HG03095 (cell line): Measurements from ENCODE around the gene ADCY2.
"Not testable (repeated sequence)": the region's sequence is repeated elsewhere in the genome, so short reads cannot be mapped to it uniquely, and the experiment has no call there.

Experiments
- ATAC-seq: cut with Tn5 transposase; IDR thresholded peaks from one replicate; pipeline ENCODE4 v1.9.1; 2021; ENCODE audit warnings: moderate library complexity; ENCODE audit not compliant: unreplicated experiment

ADCY2 gene

DNA sequence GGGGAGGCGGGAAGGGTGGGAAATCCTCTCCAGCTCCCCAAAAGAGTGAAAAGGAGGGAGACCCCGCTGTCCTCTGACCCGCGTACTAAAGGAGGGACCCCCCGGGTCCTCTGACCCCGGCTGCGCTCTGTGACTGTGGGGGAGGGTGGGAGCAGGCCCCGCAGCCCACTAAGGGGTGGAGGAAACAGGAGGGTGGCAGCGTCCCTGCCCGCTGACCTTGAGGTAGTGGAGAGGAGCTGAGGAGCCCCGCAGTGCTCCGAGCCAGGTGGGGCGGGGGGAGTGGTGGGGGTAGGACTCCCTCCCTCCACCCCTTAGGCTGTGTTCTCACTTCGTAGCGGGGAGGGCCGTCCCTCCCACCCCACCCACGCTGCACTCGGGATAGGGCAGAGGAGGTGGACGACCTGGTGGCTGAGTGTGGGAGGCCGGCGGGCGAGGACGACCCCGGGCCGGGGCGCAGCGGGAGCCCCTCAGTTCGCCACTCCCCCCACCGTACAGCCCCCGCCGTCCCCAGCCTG, 449 bp upstream of the ADCY2 start:
- ATAC-seq = no peak

DNA sequence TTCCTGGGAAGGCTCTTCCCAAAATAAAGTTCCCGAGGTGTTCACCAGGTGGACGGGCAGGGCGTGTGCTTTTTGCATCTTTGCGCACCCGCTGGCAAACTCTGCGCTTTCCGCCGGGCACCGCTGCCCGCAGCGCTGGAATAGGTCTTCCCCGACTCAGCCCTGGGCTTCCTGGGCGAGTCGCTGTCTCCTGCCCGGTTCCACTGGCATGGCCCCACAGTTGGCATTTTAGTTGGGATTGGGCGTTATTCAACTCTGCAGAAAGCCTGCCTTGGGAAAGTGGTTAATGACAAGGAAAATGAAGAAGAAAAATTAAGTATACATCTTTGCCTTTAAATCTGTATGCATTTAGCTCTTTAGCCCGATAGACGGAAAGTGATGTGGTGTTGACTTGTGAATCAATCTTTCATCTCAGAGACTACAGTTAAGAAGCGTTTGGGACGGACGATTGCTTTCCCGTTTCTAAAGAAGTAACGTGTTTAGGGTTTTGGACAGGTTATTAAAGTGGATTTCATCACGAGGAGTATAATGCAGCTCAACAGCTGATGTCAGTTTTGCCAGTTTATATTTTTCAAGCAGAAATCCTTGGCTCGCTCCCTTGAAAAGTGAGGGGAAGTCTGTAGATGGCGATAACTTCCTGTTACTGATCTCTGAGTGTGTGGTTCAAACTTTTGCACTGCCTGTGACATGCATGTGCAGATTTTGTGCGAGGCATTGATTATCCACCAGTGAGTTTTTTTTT, 946 bp downstream of the ADCY2 start:
- ATAC-seq = no peak

DNA sequence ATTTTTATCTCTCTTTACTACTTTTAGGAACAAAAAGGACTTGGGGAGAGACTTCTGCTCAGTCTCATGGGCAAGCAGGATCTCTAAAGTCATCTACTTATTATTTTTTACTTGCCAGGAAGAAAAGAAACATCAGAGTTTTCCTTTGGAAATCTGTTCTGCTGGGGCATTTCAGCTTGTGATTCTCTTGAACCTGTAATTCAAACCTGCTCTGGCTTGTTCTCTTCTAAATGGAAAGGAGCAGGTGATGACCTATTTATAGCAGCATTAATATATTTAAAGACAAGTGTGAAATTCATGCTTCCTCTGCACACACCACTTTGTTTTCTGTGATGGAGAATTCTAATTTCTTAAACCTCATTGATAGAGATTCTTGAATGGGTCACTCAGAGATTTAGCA, 2.0 kb downstream of the ADCY2 start:
- no peak for ATAC-seq

DNA sequence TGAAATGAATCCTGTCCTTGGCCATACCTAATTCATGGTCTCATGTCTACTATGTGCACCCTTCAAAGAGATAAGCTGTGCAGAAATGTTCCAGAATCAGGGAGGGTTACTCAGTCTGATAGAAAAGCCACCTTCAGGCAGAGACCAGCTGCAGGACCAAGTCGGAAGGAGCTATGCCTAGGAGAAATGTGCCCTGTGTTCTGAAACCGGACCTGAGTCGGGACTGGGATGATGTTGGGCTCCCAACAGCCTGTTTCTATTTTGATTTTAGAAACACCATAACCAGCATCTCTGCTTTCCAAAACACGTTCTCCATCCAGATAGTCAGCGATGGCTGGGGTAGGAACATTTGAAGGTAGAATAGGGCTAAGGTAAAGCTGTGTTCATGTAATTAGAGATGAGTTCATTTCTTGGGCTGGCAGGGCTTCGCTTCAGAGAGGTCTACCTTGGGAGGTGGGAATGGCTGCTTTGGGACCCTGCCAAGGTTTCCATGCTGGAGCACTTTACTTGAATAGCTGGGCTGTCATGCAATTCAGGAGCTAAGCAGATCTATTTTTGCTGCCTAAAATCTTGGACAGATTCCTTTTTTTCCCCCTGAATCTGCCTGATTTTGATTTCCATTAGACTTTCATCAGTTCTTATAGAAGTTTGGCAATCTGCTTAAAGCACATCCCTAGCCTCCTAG, 2.8 kb downstream of the ADCY2 start:
- no peak for ATAC-seq

DNA sequence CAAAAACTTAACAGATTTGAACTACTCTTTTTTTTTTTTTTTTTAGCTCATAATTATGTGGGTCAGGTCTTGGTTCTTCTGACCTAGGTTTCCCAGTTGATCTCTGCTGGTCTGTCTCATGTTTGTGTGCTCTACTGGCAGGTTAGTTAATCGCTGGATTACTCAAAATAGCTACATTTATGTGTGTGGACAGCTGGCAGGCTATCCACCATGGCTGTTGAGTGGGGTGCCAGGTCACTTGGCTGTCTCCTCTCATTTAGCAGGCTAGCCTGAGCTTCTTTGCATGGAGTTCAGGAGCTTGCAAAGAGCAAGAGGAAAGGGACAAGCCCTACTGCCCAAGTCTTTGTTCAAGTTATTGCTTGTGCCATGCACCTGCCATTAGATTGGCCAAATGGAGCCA, 9.3 kb downstream of the ADCY2 start:
- no peak for ATAC-seq

DNA sequence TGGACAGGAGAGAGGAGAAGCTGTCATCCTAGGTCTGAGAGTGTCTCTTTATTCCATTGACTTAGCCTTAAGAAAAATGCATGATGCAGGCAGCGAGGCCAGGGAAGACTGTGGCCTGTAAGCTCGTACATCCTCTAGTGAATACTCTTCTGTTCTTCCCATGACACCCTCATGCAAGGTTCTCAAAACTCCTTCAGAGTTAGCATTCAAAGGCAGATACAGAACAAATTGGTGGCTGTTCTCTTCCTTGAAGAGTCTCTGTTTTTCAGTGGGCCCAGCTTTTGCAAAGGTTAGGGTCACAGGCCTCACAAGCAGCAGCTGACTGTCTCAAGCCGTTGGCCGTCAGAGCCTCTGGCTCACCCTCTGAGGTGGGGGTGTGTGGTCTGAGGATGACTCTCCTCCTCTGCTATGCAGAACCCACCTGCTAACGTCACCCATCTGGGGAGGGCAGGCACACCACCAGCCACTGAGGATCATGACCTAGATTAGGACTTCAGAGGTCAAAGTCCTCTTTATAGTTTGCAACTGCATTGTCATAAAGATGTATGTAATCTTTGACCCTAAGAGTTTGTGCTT, 15.1 kb downstream of the ADCY2 start:
- ATAC-seq = no peak

DNA sequence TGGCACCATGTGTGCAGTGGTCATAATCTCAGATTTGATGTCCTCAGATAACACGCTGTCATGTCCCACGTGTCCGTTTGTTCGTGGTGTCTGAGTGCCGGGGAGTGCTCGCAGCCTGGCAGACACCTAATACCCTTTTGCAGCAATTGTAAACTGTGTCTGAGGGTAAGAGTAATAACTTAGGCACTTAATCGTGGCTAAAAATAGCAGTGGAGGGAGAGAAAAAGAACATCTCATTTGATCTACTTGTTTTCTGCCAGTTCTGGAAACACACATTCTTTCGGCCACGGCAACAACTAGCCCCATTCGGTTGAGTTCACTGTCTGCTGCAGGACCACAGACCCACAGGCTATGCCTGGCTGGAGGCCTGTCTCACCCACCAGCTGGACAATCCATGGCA, 16.5 kb downstream of the ADCY2 start:
- no peak for ATAC-seq

DNA sequence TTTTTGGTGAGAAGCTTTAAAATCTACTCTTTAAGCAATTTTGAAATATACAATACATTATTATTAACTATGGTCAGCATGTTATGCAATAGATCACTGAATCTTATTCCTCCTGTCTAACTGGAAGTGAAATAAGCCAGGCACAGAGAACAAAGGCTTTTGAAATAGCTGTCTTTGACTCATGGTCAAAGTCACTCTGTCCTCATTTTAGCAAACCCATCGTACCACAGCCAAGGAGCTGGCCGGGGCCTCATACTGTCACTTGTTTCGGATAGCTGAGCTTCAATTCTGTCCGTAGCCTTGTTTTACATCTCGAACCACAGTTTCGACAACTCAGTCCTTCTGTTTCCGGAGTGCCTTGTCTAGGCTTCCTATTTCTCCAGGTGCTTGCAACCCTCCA, 19.2 kb downstream of the ADCY2 start:
- no peak for ATAC-seq

DNA sequence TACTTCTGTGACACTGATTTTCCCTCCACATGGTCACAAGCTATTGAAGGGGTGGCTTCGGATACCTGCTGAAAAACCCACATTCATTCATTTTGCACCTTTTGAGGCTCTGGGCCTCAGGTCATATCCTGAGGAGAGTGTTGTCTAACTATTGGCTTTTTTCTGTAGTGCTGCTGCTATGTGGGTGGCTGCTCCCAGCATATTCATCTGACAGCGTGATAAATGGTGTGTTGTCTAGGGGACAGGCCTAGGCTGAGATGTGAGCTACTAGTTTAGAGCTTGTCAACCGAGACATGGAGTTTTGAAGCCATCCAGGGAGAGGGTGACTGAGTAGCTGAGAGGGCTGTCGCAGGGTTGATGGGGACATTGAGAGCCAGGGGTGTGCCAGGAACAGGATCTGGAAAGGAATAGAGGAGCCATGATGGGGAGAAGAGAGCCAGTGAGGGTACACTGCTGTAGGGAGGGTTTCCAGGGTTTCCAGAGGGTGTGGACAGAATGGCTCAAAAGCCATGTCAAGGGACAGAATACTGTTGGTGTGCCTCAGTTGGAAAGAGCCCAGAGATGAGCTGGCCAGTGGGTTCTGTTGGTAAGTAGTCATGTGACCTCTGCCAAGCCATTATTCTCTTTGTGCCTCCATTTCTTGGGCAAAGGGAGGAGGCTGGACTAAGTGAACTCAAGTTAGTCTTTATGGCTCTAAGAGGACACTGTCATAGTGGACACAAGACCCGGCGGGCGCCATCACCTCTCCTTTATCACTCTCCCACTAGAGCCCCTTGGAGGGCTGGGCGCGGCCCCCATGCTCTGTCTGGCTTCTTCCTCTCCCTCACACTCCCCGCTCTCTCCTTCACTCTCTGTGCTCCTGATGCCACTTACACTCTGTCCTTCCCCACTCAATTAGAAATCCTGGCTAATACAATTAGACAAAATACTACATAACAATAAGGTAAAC, 19.9 kb downstream of the ADCY2 start:
- ATAC-seq = no peak

DNA sequence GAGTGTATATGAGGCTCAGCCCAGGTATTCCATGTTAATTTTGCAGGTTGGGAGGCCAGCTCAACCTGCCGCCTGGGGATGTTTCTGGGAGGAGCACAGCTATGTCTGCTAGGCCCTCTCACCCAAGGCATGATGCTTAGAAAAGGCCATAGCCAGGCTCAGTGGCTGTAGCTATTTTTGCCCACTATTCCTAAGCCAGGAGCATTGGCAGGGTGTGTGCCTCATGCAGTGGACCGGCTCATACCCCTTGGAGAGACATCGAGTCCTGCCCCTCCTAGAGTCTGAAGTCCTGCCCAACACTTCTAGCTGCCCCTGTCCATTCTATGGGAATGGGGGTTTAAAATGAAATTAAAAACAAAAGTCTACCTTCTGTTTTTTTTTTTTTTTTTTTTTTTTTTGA, 22.3 kb downstream of the ADCY2 start:
- ATAC-seq = no peak

DNA sequence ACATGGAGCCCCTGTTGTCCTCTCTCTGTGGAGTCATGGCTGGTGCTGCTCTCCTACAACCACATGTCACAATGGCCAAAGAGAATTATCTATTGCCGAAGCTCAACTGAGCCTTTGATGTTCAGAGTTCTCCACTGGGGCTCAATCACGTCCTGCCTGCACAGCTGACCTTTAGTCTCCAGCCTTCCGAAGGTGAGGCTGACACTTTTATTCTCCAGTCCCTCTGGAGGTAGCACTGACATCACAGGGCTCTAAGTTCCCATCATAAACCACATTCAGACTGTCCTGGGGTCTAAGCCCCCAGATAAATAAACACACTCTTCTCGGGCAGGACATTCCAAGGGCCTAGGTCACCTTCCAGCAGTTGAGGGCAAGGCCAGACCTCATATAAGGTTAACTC, 23.4 kb downstream of the ADCY2 start:
- ATAC-seq = no peak

DNA sequence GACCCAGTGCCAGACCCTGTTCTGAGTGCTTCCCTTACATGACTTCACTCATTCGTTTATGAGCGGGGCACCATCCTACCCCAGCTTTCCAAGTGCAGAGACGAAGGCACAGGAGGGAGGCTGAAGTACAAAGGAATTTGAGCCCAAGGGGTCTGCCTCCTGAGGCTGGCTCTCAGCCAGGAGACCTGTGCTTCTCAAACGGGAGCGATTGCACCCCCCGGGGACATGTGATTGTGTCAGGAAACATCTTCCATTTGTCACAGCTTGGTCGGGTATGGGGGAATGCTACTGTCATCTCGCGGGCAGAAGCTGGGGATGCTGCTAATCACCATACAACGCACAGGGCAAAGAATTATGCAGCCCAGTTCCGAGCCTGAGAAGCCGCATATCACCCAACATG, 23.9 kb downstream of the ADCY2 start:
- no peak for ATAC-seq

DNA sequence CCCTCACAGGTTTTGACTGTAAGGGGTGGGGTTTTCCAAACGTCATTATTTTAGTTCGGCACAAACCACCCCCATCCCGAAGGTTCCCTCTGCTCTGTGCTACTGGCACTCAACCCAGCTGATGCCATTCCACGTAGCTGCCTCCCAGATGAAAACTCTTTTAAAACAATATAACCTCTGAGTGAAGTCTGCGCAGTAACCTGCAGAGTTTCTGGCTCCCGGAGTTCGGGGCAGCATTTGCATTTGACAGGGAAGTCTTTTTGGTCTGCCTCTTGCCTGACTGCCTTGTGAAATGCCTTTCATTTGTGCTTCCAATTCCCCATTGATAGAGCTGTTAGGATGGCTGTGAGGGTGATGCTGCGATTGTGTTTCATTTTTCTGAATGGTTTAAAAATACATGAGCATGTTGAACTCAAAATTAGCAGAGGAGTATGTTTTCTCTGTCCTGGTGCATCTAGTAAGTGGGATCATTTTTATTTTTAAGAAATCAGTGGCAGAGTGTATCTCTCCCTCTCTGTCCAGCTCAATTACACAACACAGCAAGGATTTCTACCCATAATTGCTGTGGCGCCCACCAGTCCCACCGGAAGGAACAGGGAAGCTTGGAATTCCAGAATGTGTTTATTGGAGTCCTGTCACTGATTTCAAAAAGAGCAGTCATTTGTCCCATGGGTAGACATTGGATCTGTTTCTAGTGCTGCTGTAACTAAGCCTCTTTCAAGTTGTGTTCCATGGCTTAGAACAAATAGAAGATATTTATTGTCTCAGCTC, 24.8 kb downstream of the ADCY2 start:
- no peak for ATAC-seq

DNA sequence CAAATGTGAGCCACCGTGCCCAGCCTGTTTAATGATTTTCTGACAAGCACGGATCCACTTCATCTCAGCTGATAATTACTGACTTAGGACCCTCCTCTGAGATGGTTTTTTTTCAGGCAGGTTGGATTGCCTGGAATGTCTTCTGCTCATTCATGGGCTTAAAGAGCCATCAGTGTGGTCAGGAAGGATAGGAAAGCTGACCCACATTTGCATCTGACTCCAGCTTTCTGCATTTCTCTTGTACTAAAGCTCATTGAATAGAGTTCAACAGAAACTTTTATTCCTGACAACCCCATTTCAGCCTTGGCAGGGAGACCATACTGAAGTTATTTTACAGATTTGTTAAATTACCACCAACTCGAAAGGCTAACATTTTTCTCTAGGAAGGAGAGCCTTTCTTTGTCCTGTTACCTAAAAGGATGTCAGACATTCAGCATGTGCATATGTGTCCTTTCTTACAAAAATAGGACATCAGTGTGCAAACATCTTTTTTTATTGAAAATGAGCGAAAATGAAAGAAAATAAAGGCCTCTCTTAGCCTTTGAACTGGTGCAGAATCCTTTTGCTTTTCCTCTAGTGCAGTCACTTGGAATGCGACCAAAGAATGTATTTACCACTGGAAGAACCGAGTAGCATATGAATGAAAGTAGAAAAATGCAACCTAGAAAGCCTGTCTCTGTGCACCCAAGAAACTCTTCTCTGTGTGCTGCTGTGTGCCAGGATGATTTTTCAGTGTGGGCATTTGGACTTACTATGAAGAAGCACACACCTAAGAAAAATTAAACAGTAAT, 26.6 kb downstream of the ADCY2 start:
- no peak for ATAC-seq

DNA sequence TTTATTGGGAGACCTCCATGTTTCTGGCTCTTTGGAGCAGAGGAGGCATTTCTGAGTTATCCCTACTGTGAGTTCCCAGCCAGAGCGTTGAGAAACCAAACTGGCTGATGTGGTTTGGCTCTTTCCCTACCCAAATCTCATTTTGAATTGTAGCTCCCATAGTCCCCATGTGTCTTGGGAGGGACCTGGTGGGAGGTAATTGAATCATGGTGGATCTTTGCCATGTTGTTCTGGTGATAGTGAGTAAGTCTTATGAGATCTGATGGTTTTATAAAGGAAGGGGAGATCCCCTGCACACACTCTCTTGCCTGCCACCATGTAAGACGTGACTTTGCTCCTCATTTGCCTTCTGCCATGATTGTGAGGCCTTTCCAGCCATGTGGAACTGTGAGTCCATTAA, 27.3 kb downstream of the ADCY2 start:
- not testable (repeated sequence) for ATAC-seq

DNA sequence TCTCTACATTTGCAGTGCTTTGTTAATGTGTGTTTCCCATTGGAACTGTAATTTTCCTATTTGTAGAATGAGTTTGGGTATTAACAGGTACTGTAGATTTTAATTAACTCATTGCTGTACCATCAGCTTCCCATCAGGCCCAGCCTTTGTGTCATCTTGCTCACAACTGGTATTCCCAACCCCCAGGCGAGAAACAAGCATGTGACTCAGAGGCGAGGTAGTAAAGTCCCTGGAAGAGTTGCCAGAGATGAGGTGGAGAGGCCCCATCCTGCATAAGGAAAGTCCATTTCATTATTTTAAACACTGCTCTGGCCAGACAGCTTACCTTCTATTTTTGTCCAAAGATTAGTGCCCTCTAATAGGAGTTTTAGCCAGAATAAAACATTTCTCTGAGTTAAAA, 29.9 kb downstream of the ADCY2 start:
- no peak for ATAC-seq

DNA sequence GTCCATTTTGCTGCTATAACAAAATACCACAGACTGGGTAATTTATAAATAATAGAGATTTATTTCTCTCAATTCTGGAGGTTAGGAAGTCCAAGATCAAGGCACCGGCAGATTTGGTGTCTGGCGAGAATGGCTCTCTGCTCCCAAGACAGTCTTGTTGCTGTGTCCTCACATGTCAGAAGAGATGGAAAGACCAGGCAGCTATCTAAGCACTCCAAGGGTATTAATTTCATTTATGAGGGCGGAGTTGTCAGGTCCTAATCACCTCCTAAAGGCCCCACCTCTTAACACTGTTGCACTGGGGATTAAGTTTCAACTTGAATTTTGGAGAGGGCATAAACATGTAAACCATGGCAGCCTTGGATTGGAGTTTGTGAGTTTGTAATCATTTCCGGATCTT, 30.3 kb downstream of the ADCY2 start:
- no peak for ATAC-seq

DNA sequence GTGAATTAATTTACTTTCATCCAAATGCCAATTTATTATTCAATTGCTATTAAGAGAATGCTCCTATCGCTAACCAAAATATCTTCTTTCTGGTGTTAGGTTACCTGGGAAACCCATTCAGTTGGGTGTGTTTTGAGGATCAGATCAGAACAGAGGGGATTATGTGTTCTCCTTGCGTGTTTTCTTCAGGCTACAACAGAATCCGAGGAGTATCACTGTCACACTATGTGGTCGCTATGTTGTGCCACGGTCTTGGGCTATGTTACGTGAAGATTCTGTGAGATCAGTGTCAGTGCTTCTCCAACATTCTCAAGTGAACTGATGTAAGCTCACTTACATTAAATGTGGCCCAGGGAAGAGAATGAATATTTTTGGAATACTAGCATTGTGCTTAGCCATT, 39.0 kb downstream of the ADCY2 start:
- no peak for ATAC-seq

DNA sequence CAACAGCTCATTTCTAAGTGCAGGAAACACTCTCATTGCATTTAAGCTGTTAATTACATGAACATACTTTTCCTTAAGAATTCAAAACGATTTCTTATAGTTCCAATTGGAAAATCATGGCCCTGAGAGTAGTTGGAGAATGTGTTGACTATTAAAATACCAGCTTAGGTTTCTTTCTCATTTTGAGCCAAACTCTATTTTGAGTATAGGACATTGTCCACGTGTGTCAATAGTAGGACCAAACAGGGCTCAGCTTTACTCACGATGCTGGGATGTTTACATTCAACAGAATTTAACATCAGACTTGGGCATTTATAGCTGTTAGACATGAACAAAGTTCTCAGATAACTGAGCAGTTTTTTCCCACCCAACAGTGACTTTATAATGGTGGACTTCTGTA, 39.6 kb downstream of the ADCY2 start:
- no peak for ATAC-seq

DNA sequence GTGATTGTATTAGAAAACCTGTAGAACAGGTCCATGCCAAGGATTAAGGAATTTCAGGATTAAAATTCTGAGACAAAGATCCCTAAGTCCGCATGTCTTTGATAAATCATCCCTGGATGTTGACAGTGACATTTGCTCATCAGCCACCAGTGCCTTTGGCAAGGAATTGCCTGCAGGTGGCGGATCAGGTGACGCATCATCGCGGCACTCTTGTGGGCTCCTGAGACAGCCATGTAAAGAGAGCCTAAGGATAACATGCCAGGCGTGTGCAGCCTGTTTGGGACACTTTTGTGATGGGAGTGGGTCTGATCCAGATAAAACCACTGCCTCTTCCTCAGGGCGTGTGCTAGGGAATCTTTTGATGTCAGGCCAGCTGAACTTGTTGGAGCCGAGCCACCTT, 40.6 kb downstream of the ADCY2 start:
- ATAC-seq = no peak
